OCI-LY1 (cell line): Measurements from ENCODE around the gene RNGTT.
A peak's percentile ranks its signal among the peaks of the same experiment; 100 is the strongest.

ENCODE experiments used
- EZH2 ChIP-seq: fragments of 200-600 bp; sonication (generic), shearing (Covaris generic); IDR thresholded peaks from 2 replicates; pipeline ENCODE4 v1.8.0; 2017; ENCODE audit warnings: borderline replicate concordance, mixed run types, mild to moderate bottlenecking, antibody characterized with exemption, low read length, moderate library complexity, mixed read lengths
- TF ChIP-seq, protein P1 (sequence below): fragments of 200-600 bp; sonication (generic), shearing (Covaris generic); IDR thresholded peaks from 2 replicates; pipeline ENCODE4 v1.5.1; 2017; ENCODE audit warnings: mild to moderate bottlenecking, antibody characterized with exemption, low read length, moderate library complexity, mixed read lengths

DNA sequence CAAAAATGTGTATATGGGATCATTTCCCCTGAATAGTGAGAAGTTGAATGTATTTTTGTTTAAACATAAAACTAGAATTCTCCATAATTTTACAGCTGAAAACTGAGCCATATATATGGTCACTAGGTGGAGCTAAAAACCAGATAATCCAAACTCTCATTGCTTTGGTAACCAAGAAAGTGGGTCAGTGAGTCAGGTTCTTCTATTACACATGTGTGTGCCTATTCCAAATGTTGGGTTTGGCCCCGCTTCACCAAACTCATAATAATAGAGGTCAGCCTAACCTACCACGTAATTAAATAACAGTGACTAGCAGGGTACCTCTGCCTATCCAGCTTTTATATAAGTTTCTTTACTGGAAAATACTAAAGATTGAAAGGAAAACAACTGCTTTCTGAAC is 19.3 kb upstream of the RNGTT start:
- no peak for TF ChIP-seq EZH2
- TF ChIP-seq, protein P1, sequence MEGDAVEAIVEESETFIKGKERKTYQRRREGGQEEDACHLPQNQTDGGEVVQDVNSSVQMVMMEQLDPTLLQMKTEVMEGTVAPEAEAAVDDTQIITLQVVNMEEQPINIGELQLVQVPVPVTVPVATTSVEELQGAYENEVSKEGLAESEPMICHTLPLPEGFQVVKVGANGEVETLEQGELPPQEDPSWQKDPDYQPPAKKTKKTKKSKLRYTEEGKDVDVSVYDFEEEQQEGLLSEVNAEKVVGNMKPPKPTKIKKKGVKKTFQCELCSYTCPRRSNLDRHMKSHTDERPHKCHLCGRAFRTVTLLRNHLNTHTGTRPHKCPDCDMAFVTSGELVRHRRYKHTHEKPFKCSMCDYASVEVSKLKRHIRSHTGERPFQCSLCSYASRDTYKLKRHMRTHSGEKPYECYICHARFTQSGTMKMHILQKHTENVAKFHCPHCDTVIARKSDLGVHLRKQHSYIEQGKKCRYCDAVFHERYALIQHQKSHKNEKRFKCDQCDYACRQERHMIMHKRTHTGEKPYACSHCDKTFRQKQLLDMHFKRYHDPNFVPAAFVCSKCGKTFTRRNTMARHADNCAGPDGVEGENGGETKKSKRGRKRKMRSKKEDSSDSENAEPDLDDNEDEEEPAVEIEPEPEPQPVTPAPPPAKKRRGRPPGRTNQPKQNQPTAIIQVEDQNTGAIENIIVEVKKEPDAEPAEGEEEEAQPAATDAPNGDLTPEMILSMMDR, result peak; percentile 87
